Amygdala (tissue), 56 donors: ENCODE data around the gene SPTBN2.

Experiments used
- DNase-seq, 56 donors: peaks; one replicate each; lab custom pipeline; 2025; lab: John Stamatoyannopoulos, UW

SPTBN2 gene

DNA sequence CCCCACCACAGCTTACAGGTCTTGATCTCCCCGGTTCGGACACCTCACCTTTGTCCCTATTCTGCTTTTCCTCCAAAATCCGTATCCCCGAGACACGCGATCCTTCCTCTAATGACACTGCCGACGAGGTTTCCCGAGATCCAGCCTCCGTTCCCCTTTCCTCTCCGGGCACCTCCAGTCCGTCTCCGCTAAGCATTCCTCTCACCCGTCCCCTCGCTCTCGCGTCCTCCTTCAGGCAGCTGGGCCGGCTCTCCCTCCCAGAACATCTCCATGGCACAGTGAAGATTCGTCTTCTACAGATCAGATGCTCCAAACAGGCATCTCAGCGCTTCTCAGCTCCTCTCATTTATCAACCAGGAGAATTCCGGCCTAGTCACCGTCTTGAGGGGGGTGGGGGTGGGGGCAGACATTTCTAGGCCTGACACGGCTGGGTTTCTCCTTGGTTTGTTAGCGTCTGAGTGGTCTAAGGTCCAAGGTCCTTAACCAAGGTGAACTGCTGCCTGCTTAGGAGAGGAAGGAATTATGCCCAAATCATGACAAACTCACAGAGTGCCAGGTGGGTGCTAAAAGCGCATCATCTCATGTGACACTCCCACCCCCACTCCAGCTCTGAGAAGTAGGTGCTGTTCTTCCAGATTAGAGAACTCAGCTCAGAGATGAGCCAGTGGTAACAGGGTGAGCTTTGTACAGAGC, at the start of gene SPTBN2:
TSS of gene SPTBN2 (minus strand) at position 524 of the 693 bp plus-strand sequence. CDS start 7,976 bp downstream, outside the sequence.
- DNase-seq: peak in 9 of 56 donors; percentile 15 to 60 (median 26)

GRCh38 chr11:66768818-66769217, 39.8 kb upstream of the SPTBN2 start:
- no peak for DNase-seq

DNA sequence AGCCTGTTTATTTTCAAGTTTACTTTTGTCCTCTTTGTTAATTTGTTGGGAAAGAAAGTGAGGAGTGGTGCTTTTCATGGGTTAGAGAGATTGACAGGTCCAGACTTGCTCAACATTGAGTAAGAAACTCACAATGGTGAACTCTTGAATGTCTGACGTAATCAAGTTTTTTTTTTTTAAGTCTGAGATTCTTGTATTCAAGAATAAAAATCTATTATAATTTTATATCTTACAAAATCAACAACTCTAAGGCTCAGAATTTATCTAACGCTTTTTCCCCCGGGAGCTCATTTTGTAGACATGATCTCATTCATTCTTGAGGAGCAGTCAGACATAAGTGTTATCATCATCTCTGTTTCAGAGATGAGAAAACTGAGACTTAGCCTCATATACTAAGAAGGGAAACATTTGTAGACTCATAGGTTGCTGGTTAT, 39.1 kb upstream of the SPTBN2 start:
- DNase-seq: no peak

- DNase-seq: no peak
Observed at GRCh38 chr11:66767666-66768065, 38.6 kb upstream of the SPTBN2 start.

DNA sequence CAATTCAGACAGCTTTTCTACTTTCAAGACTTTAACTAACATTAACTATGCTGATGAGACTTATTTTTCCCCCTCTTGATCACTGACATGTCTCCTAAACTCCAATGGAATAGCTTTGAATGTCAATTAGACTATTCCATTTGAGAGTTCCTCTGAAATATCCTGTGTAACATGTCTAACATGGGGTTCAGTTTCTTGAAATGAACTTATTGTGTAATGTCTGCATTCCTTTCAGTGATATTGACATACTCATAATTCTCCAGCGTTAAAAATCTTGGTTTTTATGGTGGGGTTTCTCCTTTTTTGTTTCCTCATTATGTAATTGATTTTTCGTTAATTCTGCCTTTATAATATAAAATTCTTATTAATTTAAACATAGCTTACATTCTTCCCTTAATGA, 37.7 kb upstream of the SPTBN2 start:
- no peak for DNase-seq

- no peak for DNase-seq
Observed at GRCh38 chr11:66762088-66762487, 33.1 kb upstream of the SPTBN2 start.

DNA sequence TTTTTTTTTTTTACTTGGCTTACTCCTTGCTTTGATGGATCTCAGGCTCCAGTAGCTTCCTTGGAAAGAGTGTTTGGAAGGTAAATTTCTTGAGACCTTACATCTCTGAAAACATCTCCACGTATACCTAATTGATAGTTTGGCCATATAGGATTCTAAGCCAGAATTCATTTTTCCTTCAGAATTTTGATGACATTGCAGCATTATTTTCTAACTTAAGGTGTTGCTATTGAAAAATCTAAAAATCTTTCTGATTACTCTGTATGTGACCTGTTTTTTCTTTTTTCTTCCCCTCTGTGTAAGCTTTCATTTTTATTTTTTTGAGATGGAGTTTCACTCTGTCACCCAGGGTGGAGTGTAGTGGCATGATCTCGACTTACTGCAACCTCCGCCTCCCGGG, 23.1 kb upstream of the SPTBN2 start:
- no peak for DNase-seq

DNA sequence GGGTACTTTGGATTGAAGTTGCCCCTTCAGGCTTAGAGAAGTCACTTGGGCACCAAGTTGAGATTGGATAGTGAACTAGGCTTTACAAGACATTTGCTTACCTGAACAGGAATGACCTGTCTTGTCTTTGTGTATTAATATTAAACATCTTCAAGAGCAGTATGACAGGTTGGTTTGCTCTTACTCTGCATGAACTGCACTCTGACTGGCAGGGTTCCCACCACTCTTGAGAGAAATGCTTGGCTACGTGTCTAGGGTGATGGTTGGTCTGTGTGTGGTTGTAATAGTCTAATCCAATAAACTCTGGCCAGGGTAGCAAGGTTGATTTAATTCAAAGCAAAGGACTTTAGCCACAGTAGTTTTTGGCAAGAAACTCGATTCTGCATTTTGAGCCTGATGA, 20.1 kb upstream of the SPTBN2 start:
- no peak for DNase-seq

GRCh38 chr11:66747480-66747879, 18.5 kb upstream of the SPTBN2 start:
- DNase-seq: no peak

GRCh38 chr11:66745356-66746235, 16.6 kb upstream of the SPTBN2 start:
- peak in 2 of 56 donors; percentile 6 to 30 for DNase-seq

DNA sequence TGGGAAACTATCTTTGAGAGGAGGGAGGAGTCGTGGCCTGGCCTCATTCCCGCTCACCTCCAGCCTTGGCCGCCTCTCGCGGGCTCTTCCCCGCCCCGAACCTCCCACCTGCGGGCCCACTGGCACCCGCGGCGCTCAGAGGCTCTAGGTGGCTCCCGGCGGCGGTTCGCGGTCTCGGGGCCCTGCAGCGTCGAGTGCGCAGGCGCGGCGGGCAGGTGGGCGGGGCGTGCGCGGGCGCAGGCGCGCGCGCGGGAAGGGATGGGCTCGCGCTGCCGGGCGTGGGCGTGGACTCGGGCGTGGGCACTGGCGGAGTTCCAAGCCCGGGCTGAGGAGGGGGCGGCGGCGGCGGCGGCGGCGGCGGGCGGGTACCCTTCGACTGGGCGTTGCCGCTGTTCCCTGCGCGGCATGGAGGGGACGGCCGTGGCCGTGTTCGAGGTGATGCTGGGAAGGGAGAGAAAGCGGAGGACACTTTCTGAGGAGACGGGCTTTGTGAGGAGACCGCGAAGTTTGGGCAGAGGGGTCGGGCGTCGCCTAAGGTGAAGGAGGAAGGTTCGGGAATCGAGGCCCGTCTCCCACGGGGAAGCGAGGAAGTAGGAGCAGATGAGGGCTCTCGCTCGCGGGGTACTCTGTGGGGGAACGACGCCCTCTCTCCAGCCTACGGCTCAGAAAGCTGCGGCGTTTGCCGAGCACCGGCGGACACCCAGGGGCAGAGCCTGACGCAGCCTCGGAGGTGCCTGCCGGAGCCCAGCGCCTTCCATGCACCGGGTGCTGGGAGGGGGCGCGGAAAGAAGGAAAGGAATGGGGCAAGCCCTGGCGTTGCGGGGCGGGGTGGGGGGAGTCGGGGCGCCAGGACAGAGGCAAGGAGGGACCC, 15.7 kb upstream of the SPTBN2 start:
- peak in 50 of 56 donors; percentile 34 to 90 (median 74) for DNase-seq

- DNase-seq: no peak
Observed at GRCh38 chr11:66743271-66743968, 14.4 kb upstream of the SPTBN2 start.

DNA sequence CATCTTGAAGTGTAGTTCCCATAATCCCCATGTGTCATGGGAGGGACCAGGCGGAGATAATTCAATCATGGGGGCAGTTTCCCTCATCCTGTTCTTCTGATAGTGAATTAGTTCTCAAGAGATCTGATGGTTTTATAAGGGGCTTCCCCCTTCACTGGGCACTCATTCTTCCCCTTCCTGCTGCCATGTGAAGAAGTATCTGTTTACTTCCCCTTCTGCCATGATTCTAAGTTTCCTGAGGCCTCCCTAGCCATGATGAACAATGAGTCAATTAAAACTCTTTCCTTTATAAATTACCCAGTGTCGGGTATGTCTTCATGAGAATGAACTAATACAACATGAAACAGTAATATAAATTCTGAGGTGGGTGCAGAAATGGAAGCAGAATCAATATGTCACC, 12.1 kb upstream of the SPTBN2 start:
- no peak for DNase-seq

GRCh38 chr11:66739983-66740382, 11.0 kb upstream of the SPTBN2 start:
- DNase-seq: no peak

DNA sequence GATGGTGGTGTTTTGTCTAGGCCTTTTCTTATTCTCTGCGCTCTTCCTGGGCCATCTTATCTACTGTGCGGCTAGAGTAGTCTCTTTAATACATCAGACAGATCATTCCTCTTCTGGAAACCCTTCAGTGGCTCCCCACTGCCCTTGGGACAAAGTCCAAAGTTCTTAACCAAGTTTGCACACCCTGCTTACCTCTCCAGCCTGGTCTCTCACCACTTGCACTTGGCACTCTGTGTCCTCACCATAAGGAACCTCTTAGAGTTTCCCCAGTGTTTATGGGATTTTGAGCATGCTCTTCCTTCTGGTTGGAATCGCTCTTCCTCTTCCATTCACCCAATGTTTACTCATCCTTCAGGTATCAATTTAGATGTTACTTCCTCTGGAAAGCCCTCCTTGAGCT, 5.2 kb upstream of the SPTBN2 start:
- DNase-seq: no peak

DNA sequence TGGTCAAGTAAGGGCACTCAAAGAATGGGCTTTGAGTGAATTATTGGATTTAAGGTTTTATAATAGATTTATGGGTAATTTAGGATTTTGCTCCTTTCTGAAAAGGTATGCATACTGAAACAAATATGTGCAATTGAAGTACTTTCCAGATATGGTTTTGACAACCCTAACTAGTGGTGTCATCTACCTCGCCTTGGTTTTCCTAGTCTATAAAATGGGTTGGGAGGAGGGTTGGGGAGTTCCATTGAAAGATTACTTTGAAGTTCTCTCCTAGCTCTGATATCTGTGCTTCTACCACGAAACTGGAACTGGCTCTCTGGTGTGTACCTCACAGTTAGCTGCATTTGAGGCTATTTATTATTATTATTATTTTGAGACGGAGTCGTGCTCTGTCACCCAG, 431 bp upstream of the SPTBN2 start:
- DNase-seq: no peak

DNA sequence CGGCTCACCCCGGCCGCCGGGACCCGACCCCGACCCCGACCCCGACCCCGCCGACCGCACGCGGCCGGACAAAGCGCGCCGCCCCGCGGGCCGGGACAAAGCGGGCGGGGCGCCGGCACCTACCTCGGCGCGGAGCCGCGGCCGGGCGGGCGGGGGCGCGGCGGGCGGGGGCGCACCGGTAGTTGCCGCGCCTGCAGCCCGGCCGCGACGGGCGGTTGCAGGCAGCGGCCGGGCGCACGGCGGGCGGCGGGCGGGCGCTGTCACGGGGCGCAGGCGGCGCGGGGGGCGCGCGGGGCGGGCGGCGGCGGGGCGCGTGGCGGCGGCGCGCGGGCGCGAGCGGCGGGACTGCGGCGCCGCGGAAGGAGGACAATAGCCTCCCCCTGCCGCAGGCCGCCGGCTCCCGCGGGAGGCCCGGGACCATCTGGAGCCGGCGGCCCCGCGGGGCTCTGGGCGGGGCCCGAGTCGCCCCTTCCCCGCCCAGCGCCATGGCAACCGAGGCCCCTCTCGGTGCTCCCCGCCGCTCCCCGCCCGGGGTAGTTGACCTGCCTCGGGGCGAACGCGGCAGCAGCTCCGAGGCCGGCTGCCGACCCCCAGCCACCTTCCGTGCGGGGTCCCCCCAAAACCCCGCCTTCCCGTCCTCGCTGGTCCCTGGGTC, 851 bp downstream of the SPTBN2 start:
- DNase-seq: no peak

DNA sequence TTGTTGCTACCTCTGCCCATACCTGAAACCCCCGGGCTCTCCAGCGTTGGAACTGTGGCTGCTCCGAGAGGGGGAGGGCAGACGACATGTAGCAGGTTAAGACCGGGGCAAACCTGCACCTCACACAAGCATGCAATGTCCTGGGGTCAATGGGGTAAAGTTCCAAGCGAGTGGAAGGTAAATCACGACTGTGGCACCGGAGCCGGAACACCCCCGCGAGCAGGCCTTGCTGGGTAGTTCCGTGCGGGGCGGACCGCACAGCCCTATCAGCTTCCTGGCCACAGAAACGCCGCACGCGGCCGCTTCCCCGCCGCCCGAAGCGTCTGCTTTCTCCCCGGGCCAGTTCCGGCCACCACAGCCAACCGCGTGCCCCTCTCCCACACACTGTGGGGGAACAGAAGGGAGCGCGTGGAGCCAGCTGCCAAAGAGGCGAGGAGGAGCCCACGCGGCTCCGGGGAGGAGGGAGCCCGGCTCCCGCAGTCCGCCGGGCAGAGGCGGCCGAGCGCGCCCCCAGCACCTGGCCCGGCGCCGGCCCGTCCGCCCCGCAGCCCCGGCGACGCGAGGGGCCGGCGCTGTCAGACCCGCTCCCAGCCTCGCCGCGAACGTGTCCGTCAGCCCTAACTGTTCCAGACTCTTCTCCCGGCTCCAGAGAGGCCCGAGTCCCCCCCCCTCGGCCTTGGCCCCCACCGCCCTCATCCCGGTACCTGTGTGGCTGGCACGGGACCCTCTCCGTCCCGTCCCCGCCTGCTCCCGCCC, 1.6 kb downstream of the SPTBN2 start:
- peak in 13 of 56 donors; percentile 8 to 68 (median 42) for DNase-seq

GRCh38 chr11:66725647-66726046, 3.4 kb downstream of the SPTBN2 start:
- DNase-seq: no peak
